ENCODE data around the gene MED26. TPM values are rescaled to one million over a fixed set of nuclear protein-coding genes. Genes with fewer than 3 reads are reported as not detected.

Gene MED26
- total and polyA plus RNA-seq, 2 of the 8 experiments (the other 6 are each of a cell fraction or from before 2014, with no cell fraction given) = 5.3 to 10.7 TPM

GRCh38 chr19:16659832-16660708 is 32.1 kb upstream of the MED26 start, which contains the start of gene SMIM7 (continued):
- TF ChIP-seq CHD2 (IDR thresholded peaks at IDR 0.05; ENCODE audit: low read length) (peak; percentile 84), NRF1 (IDR thresholded peaks at IDR 0.05; ENCODE audit: low read depth, low read length) (peak; percentile 88), POLR2AphosphoS5 (IDR thresholded peaks at IDR 0.05; ENCODE audit: low read depth, low read length) (peak; percentile 93), SIN3A (conservative IDR thresholded peaks at IDR 0.05 in 1 of 2, IDR thresholded peaks at IDR 0.05 in 1 of 2; ENCODE audit: low read depth in 1 of 2, low read length in 2 of 2) (peak in 1 of 2 experiments; percentile 20; a peak in 1 of 4 replicates), TBP (IDR thresholded peaks at IDR 0.05; ENCODE audit: low read depth, low read length) (peak; percentile 60; the same call in 1 of the 2 replicates), CREB1 (IDR thresholded peaks at IDR 0.05) (peak; percentile 59; the same call in 1 of the 2 replicates), SP2 (IDR thresholded peaks at IDR 0.05; ENCODE audit: low read length) (peak; percentile 65), KDM4A (IDR thresholded peaks at IDR 0.05; ENCODE audit: low read depth, low read length, severe bottlenecking) (peak; percentile 78), SUZ12 (IDR thresholded peaks at IDR 0.05; ENCODE audit: low read length) (no peak), FOSL1 (IDR thresholded peaks at IDR 0.05; ENCODE audit: insufficient read depth, low read depth, low read length) (no peak), PHF8 (conservative IDR thresholded peaks at IDR 0.05; ENCODE audit: low read depth, low read length) (peak; percentile 100), TAF1 (IDR thresholded peaks at IDR 0.05; ENCODE audit: low read depth, low read length) (peak; percentile 70), NANOG (IDR thresholded peaks at IDR 0.05; ENCODE audit: insufficient read depth, low read depth, low read length, poor library complexity, severe bottlenecking) (peak; percentile 39), RXRA (IDR thresholded peaks at IDR 0.05; ENCODE audit: insufficient read depth, low read depth, low read length) (no peak), MAFK (IDR thresholded peaks at IDR 0.05; ENCODE audit: low read depth, low read length) (no peak), SP1 (IDR thresholded peaks at IDR 0.05; ENCODE audit: low read depth, low read length) (peak; percentile 92), SRF (IDR thresholded peaks at IDR 0.05; ENCODE audit: low read depth, low read length) (no peak)

Measured in H1 (cell line).